Measurements from ENCODE around the gene ARRB1. TPM values are rescaled to one million over a fixed set of nuclear protein-coding genes. Genes with fewer than 3 reads are reported as not detected.

The ARRB1 gene
- total and polyA plus RNA-seq, 7 experiments from 2014 or later, result 7.5 to 104 (median 58.0) TPM

- no peak for DNase-seq
- no peaks in the 10 kb centered on the region for H3K9me3 Mint-ChIP-seq
These were observed 38.5 kb upstream of the ARRB1 start for GRCh38 chr11:75389925-75390324.

GRCh38 chr11:75389276-75389605, 37.8 kb upstream of the ARRB1 start:
- POLR2A ChIA-PET, result interaction anchor here (1.0 to 4.1 kb wide), 3 partner anchors 11 to 142 kb away, joined by 3 to 15 read pairs (median 15); partner anchors contain the start of gene RPS3
- H3K9me3 ChIP-seq (ENCODE audit: control insufficient read depth in 2 of 3, low read length in 3 of 3), result no peaks in the 10 kb centered on the region
- H3K9me3 Mint-ChIP-seq, result no peaks in the 10 kb centered on the region
- H3K4me1 Mint-ChIP-seq, result peaks cover 5 to 7% (median 6%) of the 10 kb centered on the region in 7 donors
- H3K4me3 ChIP-seq (ENCODE audit: low read length), result no peak overlapping the region
- no peak for ATAC-seq
- peaks cover 3 to 4% of the 10 kb centered on the region in 2 donors for H3K4me1 ChIP-seq (ENCODE audit: control insufficient read depth in 2 of 2, insufficient read depth in 2 of 2, low read length in 2 of 2)
- no peaks in the 10 kb centered on the region for H3K27me3 ChIP-seq (ENCODE audit: control insufficient read depth in 2 of 2, insufficient read depth in 2 of 2, low read length in 2 of 2)
- CTCF ChIA-PET, result interaction anchor here (1.1 to 16.2 kb wide), 13 partner anchors 9 to 248 kb away, joined by 3 to 416 read pairs (median 6); no protein-coding TSS in a partner anchor
- intact Hi-C loops (cut with micrococcal nuclease), result no loop called here
- H3K4me3 Mint-ChIP-seq, result no peak overlapping the region
- H3K27me3 Mint-ChIP-seq, result peaks cover 0 to 22% (median 0%) of the 10 kb centered on the region in 5 donors
- no peak for DNase-seq
- H3K27ac ChIP-seq (ENCODE audit: low read depth, low read length), result no peak overlapping the region
- no peak overlapping the region for H3K27ac Mint-ChIP-seq
- H3K36me3 ChIP-seq (ENCODE audit: control insufficient read depth in 2 of 3, insufficient read depth in 3 of 3, low read length in 3 of 3), result no peaks in the 10 kb centered on the region
- H3K36me3 Mint-ChIP-seq, result no peaks in the 10 kb centered on the region

More at GRCh38 chr11:75389925-75390324, 38.5 kb upstream of the ARRB1 start:
- peaks cover 0 to under 1% (median 0%) of the 10 kb centered on the region in 7 donors for H3K4me1 Mint-ChIP-seq
- Histone ChIP-seq H3K4me1 (ENCODE audit: control insufficient read depth in 2 of 2, insufficient read depth in 2 of 2, low read length in 2 of 2) (peaks cover 0 to 3% of the 10 kb centered on the region in 2 donors), H3K36me3 (ENCODE audit: control insufficient read depth in 2 of 3, insufficient read depth in 3 of 3, low read length in 3 of 3) (no peaks in the 10 kb centered on the region), H3K9me3 (ENCODE audit: control insufficient read depth in 2 of 3, low read length in 3 of 3) (no peaks in the 10 kb centered on the region), H3K27ac (ENCODE audit: low read depth, low read length) (no peak overlapping the region), H3K4me3 (ENCODE audit: low read length) (no peak overlapping the region), H3K27me3 (ENCODE audit: control insufficient read depth in 2 of 2, insufficient read depth in 2 of 2, low read length in 2 of 2) (no peaks in the 10 kb centered on the region)
- no peak for ATAC-seq
- H3K4me3 Mint-ChIP-seq, result no peak overlapping the region
- intact Hi-C loops (cut with micrococcal nuclease), result loop anchor here in 1 of 2 donors (10.0 kb wide), 1 partner anchor 425 kb away; the partner anchor contains the start of gene UVRAG
- ChIA-PET CTCF (interaction anchor here (0.7 to 16.2 kb wide), 7 partner anchors 8 to 483 kb away, joined by 3 to 416 read pairs (median 8); no protein-coding TSS in a partner anchor), POLR2A (interaction anchor here (1.0 to 4.1 kb wide), 2 partner anchors 10 to 143 kb away, joined by 3 to 15 read pairs; partner anchors contain the start of gene RPS3)
- no peaks in the 10 kb centered on the region for H3K36me3 Mint-ChIP-seq
- H3K27me3 Mint-ChIP-seq, result peaks cover 0 to 24% (median 0%) of the 10 kb centered on the region in 5 donors
- H3K27ac Mint-ChIP-seq, result no peak overlapping the region

GRCh38 chr11:75388386-75389275, 37.2 kb upstream of the ARRB1 start:
- Mint-ChIP-seq H3K27ac (no peak overlapping the region), H3K9me3 (no peaks in the 10 kb centered on the region), H3K27me3 (peaks cover 0 to 22% (median 0%) of the 10 kb centered on the region in 5 donors), H3K36me3 (no peaks in the 10 kb centered on the region), H3K4me3 (no peak overlapping the region), H3K4me1 (peaks cover 10 to 13% (median 12%) of the 10 kb centered on the region in 7 donors)
- ChIA-PET CTCF (interaction anchor here (0.5 to 16.2 kb wide), 19 partner anchors 8 to 247 kb away, joined by 3 to 416 read pairs (median 5); partner anchors contain the start of gene ARRB1), POLR2A (interaction anchor here (0.6 to 4.1 kb wide), 6 partner anchors 9 to 144 kb away, joined by 3 to 15 read pairs (median 7); partner anchors contain the start of gene RPS3)
- peak; percentile 92 for ATAC-seq
- Histone ChIP-seq H3K27ac (ENCODE audit: low read depth, low read length) (no peak overlapping the region), H3K9me3 (ENCODE audit: control insufficient read depth in 2 of 3, low read length in 3 of 3) (no peaks in the 10 kb centered on the region), H3K36me3 (ENCODE audit: control insufficient read depth in 2 of 3, insufficient read depth in 3 of 3, low read length in 3 of 3) (no peaks in the 10 kb centered on the region), H3K4me3 (ENCODE audit: low read length) (no peak overlapping the region), H3K27me3 (ENCODE audit: control insufficient read depth in 2 of 2, insufficient read depth in 2 of 2, low read length in 2 of 2) (no peaks in the 10 kb centered on the region), H3K4me1 (ENCODE audit: control insufficient read depth in 2 of 2, insufficient read depth in 2 of 2, low read length in 2 of 2) (peaks cover 5 to 10% of the 10 kb centered on the region in 2 donors)
- peak; percentile 23 to 74 (median 64) for DNase-seq
- intact Hi-C loops (cut with micrococcal nuclease), result loop anchor here (1.0 kb wide), 5 partner anchors 11 to 189 kb away; partner anchors contain the start of gene RPS3 (in 1 of the 2)

- peaks cover 10 to 17% of the 10 kb centered on the region in 2 donors for H3K4me1 ChIP-seq (ENCODE audit: control insufficient read depth in 2 of 2, insufficient read depth in 2 of 2, low read length in 2 of 2)
- H3K27me3 ChIP-seq (ENCODE audit: control insufficient read depth in 2 of 2, insufficient read depth in 2 of 2, low read length in 2 of 2), result no peaks in the 10 kb centered on the region
- DNase-seq, result no peak
- intact Hi-C loops (cut with micrococcal nuclease), result loop anchor here (1.0 kb wide), 5 partner anchors 11 to 189 kb away; partner anchors contain the start of gene RPS3 (in 1 of the 2)
- no peak for ATAC-seq
- CTCF ChIA-PET, result interaction anchor here (0.5 to 16.2 kb wide), 16 partner anchors 9 to 1508 kb away, joined by 3 to 416 read pairs (median 4); partner anchors contain the start of gene ARRB1
- H3K36me3 ChIP-seq (ENCODE audit: control insufficient read depth in 2 of 3, insufficient read depth in 3 of 3, low read length in 3 of 3), result no peaks in the 10 kb centered on the region
- Mint-ChIP-seq H3K36me3 (no peaks in the 10 kb centered on the region), H3K4me1 (peaks cover 16 to 20% (median 19%) of the 10 kb centered on the region in 7 donors), H3K4me3 (no peak overlapping the region), H3K9me3 (no peaks in the 10 kb centered on the region), H3K27ac (no peak overlapping the region), H3K27me3 (peaks cover 0 to 20% (median 0%) of the 10 kb centered on the region in 5 donors)
- H3K4me3 ChIP-seq (ENCODE audit: low read length), result no peak overlapping the region
- H3K9me3 ChIP-seq (ENCODE audit: control insufficient read depth in 2 of 3, low read length in 3 of 3), result no peaks in the 10 kb centered on the region
- H3K27ac ChIP-seq (ENCODE audit: low read depth, low read length), result no peak overlapping the region
- POLR2A ChIA-PET, result interaction anchor here (0.6 to 4.1 kb wide), 7 partner anchors 10 to 145 kb away, joined by 3 to 15 read pairs (median 4); partner anchors contain the start of gene RPS3
These were observed 36.4 kb upstream of the ARRB1 start for GRCh38 chr11:75387736-75388294.

- Histone ChIP-seq H3K27me3 (ENCODE audit: control insufficient read depth in 2 of 2, insufficient read depth in 2 of 2, low read length in 2 of 2) (no peaks in the 10 kb centered on the region), H3K36me3 (ENCODE audit: control insufficient read depth in 2 of 3, insufficient read depth in 3 of 3, low read length in 3 of 3) (no peaks in the 10 kb centered on the region), H3K27ac (ENCODE audit: low read depth, low read length) (no peak overlapping the region), H3K4me3 (ENCODE audit: low read length) (no peak overlapping the region), H3K9me3 (ENCODE audit: control insufficient read depth in 2 of 3, low read length in 3 of 3) (no peaks in the 10 kb centered on the region), H3K4me1 (ENCODE audit: control insufficient read depth in 2 of 2, insufficient read depth in 2 of 2, low read length in 2 of 2) (peaks cover 10 to 17% of the 10 kb centered on the region in 2 donors)
- Mint-ChIP-seq H3K4me3 (no peak overlapping the region), H3K9me3 (no peaks in the 10 kb centered on the region), H3K4me1 (peaks cover 16 to 24% (median 20%) of the 10 kb centered on the region in 7 donors), H3K27ac (no peak overlapping the region), H3K36me3 (no peaks in the 10 kb centered on the region), H3K27me3 (peaks cover 0 to 20% (median 0%) of the 10 kb centered on the region in 5 donors)
- ChIA-PET POLR2A (interaction anchor here (0.7 to 7.0 kb wide), 6 partner anchors 13 to 116 kb away, joined by 3 to 119 read pairs (median 12); partner anchors contain the start of gene RPS3), CTCF (interaction anchor here (0.7 to 16.2 kb wide), 6 partner anchors 11 to 1279 kb away, joined by 3 to 416 read pairs (median 10); partner anchors contain the start of gene ARRB1)
- DNase-seq, result no peak
- no peak for ATAC-seq
- intact Hi-C loops (cut with micrococcal nuclease), result no loop called here
These were observed 35.6 kb upstream of the ARRB1 start for GRCh38 chr11:75386942-75387630.

All from naive thymus-derived CD4-positive, alpha-beta T cell (primary cell).